OCI-LY3 (cell line): Measurements from ENCODE around the gene PIM2.

ENCODE experiments used
- EZH2phosphoT487 ChIP-seq: fragments of 200-600 bp; shearing (Covaris generic); IDR thresholded peaks from 2 replicates; pipeline ENCODE4 v1.6.1; 2018; ENCODE audit warnings: antibody characterized with exemption, mixed run types, low read depth
- TF ChIP-seq, protein P1 (sequence below): fragments of 200-600, 300-600 bp; sonication (generic); IDR thresholded peaks from 2 replicates; pipeline ENCODE4 v1.5.1; 2014; ENCODE audit warnings: antibody characterized with exemption, low read length, low read depth

DNA sequence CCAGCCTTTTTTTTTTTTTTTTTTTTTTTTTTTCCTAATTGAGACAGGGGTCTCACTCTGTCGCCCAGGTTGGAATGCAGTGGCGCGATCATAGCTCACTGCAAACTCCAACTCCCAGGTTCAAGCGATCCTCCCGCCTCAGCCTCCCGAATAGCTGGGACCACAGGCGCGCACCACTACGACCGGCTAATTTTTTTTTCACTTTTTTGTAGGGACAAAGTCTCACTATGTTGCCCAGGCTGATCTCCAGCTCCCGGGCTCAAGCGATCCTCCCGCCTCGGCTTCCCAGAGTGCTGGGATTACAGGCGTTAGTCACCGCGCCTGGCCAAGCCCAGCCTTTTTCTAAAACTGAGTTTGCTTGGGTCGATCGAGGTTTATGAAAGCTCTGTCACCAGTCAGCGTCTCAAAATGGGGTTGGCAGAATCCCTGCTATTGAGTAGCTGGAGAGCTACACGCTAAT lies 39.8 kb upstream of the PIM2 start:
- TF ChIP-seq, protein P1, sequence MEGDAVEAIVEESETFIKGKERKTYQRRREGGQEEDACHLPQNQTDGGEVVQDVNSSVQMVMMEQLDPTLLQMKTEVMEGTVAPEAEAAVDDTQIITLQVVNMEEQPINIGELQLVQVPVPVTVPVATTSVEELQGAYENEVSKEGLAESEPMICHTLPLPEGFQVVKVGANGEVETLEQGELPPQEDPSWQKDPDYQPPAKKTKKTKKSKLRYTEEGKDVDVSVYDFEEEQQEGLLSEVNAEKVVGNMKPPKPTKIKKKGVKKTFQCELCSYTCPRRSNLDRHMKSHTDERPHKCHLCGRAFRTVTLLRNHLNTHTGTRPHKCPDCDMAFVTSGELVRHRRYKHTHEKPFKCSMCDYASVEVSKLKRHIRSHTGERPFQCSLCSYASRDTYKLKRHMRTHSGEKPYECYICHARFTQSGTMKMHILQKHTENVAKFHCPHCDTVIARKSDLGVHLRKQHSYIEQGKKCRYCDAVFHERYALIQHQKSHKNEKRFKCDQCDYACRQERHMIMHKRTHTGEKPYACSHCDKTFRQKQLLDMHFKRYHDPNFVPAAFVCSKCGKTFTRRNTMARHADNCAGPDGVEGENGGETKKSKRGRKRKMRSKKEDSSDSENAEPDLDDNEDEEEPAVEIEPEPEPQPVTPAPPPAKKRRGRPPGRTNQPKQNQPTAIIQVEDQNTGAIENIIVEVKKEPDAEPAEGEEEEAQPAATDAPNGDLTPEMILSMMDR, result no peak
- no peak for TF ChIP-seq EZH2phosphoT487
